Transverse colon (tissue), 3 donors: ENCODE results near the gene CDH12.

Source experiments
- CTCF ChIP-seq, 5 experiments: fragments of 200-600 bp in 3 of 5; fragments of 450-650 bp in 2 of 5; sonication (generic) in 3 of 5; IDR thresholded peaks; 1 replicate in 2 of 5; 2 replicates in 3 of 5; pipeline ENCODE4 v1.5.1; 2016 to 2017; ENCODE audit warnings: antibody characterized with exemption in 5 of 5, inconsistent platforms in 3 of 5, mild to moderate bottlenecking in 2 of 5, moderate library complexity in 1 of 5
- EP300 ChIP-seq: sonication (generic); formaldehyde crosslinking; IDR thresholded peaks from one replicate; pipeline ENCODE4 v1.6.1; 2017; ENCODE audit warnings: antibody characterized with exemption, low read depth

- no peak for TF ChIP-seq CTCF (IDR thresholded peaks at IDR 0.05)
- no peak for TF ChIP-seq EP300
Measured at GRCh38 chr5:22710660-22711059, 142.5 kb downstream of the CDH12 start.
